Raji (cell line): Measurements from ENCODE around the gene P4HA2.

Experiments used
- POLR2A ChIP-seq: IDR thresholded peaks from 2 replicates; pipeline ENCODE4 v1.6.1; 2011; ENCODE audit warnings: low read depth, low read length, control low read depth; ENCODE audit not compliant: insufficient read depth

Gene P4HA2

DNA sequence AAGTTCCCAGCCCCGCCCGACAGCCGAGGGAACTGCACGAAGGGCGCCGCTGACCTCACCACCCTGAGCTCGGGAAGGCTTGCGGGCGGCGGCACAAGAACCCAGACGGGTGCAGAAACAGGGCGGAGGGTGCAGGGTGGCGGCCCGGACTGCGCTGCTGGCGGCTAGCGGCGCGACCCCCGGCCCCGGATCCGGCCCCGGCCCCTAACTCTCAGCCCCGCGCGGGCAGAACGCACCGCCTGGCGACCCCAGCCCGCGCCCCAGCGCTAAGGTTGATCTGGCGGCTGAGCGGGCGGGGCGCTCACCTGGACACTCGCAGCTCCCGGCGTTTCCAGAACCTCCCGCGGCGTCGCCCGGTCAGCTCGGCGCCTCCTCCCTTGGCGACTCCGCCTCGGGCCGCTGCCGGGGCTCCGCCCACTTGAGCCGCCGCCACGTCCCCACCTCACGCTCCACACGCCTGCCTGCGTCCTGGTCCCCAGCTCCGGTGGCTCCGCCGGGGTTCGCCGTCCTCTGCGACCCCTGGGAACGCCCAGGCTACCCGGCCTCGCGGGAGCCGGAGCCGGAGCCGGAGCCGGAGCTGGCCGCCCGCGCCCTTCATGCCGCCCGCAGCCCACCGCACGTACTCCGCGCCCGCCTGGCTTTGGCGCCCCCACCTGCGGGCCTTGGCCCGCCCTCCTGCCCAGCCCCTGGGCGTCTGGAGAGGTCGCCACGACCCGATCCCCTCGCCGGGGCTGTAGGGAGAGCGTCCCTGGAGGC lies at the start of gene P4HA2:
Gene P4HA2, minus strand, starts transcription at position 369 of the 756 bp plus-strand sequence. CDS start 9,227 bp downstream, outside the sequence.
- TF ChIP-seq POLR2A: no peak

DNA sequence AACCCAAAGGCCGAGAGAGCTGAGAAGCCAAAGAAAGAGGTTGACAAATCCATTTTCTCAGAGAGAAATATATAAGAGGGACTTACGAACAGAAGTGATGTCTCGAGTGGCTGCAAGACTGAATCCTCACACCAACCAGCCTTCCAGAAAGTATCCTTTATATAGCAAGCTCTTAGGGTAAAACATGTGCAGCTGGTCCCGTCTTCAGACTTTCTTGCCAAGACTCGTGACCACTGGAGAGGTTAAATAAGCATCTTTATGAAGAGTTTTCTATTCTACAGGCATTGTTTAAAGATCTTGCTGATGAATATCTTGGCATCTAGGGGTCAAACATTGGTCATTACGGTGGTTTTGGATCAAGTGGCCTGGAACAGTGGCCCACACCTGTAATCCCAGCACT lies 49.6 kb upstream of the P4HA2 start:
- TF ChIP-seq POLR2A: no peak

DNA sequence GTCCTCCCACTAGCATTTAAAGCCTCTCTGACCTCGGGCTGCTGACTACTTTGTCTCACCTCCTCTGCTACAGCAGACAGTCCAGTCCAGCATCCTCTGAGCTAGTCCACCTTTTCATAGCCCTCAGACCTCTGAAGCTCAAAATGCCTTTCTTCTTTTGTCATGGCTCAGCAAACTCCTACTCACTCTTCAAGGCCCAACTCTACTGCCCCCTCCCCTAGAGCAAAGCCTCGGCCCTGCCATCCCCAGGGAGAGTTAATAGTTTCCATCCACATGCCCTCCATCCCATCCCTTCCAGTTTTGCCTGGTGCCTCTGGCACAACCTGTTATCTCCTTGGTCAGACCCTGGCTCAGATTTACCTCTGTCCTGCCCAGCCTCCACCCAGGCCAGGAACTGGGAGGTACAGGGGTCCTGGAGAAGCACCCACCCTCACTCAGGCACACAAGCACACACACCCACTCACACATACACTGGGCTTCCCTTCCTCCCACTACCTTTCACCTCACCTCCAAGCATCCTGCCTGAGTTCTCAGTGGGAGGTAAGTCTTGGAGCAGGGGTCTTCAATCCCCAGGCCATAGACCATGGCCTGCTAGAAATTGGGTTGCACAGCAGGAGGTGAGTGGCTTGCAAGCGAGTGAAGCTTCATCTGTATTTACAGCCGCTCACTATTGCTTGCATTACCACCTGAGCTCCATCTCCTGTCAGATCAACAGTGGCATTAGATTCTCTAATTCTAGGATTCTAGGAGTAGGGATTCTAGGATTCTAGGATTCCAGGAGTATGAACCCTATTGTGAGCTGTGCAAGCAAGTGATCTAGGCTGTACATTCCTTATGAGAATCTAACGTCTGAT lies 47.9 kb upstream of the P4HA2 start:
- TF ChIP-seq POLR2A: no peak

DNA sequence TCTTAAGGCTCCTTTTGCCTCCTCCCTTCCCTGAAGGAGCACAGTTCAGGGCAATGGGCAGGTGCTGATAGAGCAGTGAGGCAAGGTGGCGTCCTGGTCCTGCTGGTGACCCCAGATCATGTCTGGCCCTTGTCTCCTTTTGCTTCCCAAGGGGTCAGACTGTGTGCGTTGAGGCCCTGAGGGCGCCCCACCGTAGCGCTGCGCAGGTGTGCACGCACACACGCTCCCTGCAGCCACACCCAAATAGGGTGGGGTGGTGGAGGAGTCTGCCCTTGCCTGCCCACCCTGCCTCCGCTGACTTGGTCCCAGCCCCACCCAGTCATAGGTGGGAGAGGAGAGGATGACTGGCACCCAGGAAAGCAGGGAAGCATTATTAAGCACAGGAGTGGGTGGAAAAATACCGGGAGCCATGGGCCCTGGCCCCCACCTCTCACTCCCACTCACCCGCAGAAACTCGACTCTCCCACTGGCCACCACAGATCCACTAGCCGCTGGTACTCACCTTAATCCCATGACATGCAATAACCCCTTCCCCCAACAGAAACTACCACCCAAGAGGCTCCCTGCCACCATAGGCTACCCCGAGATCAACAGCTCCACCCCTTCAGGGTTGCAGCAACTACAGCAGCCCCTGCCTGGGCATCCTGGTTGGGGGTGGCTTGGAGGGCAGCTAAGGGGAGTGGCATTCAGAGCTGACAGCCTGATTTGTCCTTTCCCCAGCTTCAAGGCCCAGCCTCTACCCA lies 46.6 kb upstream of the P4HA2 start:
- no peak for TF ChIP-seq POLR2A

DNA sequence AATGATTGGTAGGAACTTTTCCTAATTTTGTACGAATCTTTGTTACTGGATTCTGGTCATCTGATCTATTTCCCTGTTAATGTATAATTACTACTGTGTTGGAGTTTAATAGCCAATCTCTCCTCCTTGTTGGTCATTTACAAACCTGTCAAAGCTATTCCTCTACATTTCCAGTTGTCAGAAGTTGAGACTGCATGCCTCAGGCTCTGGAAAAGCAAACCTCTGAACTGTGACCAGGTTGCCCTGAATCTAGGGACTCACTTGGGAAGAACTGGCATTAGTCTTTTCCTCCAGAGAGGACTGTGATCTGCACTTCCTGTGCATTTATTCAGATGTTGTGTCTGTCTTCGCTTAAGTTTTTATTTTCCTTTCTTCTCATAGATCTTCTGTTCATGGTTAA lies 46.0 kb upstream of the P4HA2 start:
- no peak for TF ChIP-seq POLR2A

DNA sequence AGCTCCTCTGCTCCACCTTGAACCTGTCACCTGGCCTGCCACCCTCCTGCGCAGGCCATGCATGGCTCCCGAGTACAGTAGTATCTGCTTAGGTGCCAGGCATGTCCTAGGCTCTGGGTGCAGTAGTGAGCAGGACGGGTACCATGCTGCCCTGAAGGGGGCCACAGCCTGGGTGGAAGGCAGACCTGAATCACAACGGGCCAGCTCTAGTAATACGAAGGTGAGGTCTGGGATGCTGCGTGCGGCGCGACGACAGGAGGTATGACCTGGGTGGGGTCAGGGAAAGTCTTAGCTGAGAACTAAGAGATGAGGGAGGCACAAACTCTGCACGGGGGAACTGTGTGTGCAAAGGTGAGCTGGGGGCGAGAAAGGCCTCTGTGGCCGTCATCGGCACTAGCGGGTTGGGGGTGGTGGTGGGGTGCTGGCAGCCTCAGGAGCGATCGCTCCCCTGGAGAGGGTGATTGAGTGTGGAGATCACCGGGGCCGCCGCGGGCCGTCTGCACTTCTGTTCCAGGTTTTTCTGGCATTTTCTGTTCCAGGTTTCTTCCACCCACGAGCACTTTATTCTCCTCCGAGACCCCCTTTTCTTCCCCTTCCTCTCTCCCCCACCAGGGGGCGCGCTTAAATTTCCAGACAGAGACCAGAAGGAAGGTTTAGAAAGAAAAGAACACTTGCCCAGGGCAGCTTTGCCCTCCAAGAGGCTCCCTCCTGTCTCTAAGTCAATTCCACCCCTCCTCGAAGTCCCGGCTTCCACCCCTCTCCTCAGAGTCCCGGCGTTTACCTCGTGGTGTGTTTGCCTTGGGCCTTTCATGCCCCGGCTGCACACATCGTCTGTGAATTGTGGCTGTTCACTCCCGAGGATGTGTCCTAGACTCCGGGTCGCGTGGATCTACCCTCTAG lies 44.9 kb upstream of the P4HA2 start:
- TF ChIP-seq POLR2A: no peak

DNA sequence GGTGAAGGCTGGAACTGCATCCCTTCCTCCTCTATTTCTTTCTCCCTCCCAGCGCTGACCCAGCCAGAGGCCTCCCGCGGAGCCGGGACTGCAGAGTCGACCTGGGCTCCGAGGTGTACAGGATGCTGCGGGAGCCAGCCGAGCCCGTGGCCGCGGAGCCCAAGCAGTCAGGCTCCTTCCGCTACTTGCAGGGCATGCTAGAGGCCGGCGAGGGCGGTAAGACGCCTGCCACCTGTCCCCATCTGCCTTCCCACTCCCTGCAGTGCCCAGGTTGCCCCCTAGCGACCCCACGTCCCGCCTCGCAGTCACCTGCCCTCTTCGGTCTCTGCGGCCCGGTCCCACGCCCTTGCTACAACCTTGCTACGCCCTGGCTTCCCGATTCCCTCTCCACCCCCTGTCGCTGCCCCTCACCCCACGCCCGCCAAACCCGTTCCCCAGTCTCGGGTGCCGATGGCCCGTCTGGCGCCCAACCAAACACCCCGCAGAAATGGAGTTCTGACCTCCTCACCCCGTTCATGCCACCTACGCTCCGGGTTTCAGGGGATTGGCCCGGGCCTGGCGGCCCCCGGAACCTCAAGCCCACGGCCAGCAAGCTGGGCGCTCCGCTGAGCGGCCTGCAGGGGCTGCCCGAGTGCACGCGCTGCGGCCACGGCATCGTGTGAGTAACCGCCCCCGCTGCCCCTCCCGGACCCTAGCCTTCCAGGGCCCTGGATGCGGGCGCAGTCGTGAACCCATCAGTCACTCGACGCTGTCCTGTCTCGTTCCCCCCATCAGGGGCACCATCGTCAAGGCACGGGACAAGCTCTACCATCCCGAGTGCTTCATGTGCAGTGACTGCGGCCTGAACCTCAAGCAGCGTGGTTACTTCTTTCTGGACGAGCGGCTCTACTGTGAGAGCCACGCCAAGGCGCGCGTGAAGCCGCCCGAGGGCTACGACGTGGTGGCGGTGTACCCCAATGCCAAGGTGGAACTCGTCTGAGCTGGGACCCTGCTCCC lies 43.9 kb upstream of the P4HA2 start:
- TF ChIP-seq POLR2A: no peak

DNA sequence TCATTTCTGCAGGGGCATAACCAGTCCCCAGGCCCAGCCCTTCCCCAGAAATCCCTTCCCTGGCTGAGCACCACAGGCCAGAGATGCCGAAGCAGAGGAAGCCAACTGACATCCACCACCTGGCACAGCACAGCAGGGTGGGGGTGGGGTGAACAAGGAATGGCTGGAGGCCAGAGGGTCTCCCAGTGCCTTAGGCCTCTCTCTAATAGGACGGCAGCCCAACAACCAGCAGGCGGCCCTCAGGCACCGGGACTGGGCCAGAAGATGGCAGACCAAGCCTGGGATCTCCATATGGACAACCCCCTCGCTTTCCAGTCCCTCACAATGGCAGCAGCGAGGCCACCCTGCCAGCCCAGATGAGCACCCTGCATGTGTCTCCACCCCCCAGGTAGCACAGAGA lies 43.1 kb upstream of the P4HA2 start:
- TF ChIP-seq POLR2A: no peak

DNA sequence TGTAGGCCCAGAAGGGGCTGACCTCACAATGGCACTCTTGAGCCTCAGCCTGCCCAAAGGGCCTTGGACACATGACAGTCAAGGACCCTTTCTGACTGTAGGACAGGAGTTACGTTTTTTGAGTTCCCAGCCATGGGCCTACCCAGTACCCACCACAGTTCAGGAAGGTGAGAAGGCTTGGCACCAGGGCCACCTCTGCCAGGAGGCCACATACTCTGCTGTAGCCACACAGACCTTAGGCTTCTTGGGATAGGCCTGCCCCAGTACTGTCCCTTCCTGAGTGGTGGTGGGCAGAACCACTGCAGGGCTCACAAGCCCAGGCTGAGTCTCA lies 42.6 kb upstream of the P4HA2 start:
- no peak for TF ChIP-seq POLR2A

DNA sequence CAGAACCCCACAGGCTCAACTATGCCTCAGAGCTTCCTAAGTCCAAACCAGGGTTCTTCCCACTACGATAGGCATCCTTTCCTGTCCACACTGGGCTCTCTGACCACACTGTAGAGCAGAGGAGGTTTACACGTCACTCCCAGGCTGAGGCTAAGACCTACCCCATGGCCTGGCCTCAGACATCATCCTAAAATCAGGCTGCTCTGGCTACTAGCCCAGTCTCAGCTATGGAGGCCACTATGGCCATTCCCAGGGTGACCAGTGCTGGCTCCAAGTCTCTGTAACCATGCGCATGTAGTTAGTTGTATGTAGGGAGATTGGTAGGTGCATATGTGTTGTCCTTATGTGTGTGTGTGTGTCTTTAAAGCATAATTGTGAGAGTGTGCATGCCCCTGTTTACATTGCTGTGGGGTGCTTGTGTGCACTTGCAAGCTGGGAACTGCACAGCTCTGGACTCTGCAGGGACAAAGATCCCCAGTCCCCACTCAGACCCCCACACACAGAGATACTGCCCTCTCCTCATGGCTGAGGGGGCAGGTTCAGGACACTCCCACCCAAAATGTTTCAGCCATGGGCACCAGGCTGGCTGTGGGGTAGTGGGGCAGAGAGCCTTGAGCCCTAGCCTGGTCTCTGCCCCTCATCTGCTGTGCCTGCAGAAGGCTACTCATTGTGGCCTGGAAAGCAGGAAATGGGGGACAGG lies 42.1 kb upstream of the P4HA2 start:
- no peak for TF ChIP-seq POLR2A

DNA sequence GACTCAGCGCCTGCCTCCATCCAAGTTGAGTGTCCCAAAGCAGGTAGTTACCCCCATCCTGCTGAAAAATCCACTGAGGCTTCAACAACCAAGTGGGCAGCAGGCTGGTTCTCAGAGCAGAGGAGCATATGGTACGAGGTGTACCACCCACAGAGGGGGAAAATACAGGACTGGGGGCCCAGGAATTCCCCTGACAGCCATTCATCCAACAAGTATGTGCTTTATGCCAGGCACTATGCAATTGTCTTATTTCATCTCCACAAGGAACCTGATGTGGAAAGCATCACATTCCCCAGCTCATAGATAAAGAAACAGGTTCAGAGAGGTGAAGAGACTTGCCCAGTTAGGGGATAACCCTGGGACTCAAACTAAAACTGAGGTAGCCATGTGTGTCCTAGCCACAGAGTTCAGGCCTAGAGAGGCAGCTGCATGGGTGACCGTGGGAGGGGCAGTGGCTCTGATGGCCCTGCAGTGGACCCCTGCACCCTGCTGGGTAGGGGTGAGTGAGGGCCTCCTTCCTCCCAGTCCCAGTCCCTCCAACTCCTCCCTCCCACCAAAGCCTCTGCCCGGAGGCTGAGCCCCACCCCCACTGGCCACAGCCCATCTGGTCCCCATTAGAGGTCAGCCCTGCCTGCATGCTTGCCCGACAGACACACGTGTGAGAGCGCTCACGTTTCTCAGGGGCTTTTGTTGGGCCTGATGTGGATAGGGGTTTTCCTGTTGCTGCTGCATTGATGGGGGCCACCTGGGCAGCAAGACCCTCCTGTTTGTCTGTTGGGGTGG lies 41.3 kb upstream of the P4HA2 start:
- TF ChIP-seq POLR2A: no peak
